Astrocyte of the hippocampus (primary cell): ENCODE data around the gene FKBP2.

Experiments used
- DNase-seq: peaks from one replicate; pipeline ENCODE4 v3.0.0; 2011; ENCODE audit warnings: low read depth, low spot score

The FKBP2 gene

DNA sequence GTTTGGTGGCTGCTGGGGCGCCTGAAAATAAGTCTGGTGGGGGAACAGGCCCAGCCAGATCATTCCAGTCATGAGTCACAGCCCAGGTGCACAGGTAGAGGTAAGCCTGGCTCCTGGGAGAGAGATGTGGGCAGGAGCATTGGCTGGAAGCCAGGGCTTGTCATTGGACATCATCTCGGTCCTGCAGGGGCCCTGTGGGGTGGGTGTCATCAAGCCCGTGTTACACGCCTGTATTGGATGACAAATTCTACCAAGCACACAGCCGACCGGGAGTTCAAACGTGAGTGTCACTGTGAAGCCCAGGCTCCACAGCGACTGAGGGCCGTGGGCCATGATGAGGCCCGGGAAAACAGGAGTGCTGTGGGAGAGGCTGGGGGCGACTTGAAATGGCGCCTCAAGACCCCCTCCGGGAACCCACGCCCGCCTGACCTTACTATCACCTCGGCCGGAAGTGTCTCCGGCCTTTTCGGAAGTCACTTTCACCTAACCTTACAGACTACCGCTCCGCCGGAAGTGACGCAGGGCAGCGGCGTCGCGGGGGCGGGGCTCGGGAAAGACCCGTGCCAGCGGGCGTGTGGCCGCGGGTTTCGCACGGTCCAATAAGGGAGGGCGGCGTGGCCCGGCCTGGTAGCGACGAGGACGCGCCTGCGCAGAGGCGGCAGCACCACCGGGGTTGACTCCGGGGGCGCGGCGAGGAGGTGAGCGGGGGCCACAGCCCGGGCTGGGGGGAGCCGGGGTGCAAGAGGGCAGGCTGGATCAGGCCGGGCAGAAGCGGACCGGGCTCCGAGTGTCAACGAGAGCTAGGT, at the start of gene FKBP2:
FKBP2 (plus strand) TSS at position 661 of the 806 bp plus-strand sequence. CDS start 1,293 bp downstream, outside the sequence.
- peak; percentile 99 for DNase-seq

DNA sequence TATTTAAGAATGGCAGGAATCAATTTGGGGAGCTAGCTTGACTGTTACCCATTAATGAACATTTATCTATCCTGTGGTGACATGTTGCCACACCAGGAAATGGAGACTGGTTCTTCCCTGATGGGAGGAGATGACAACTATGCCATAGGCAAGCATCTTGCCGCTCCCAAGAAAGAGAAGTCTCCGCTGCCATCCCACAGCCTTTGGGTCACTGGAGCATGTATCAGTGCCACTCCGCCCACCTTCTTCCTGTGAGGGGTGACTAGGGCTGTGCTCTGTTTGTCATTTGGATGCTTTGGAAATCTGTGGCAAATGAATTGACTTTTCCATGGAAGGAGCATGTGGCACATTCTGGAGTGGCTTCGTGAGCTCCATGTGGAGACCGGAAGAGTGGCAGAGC, 48.5 kb upstream of the FKBP2 start:
- no peak for DNase-seq

DNA sequence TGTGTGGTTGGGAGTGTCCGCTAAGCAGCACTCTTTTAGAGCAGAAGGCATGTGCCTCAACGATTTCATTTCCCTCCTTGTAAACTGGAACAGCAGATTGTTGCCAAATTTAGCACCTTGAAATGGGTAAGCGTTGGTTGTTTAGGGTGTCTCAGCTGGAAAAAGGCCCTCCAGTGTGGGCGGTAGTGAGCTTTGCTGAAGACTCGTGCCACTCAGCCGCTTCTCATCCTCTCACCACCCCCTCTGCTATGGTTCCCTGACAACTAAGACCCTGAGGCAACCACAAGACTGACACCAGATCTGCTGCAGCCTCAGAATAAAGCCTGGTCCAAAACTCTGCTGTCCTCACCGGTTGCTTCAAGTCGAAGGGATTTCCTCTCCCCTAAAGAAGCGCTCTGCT, 44.3 kb upstream of the FKBP2 start:
- no peak for DNase-seq

DNA sequence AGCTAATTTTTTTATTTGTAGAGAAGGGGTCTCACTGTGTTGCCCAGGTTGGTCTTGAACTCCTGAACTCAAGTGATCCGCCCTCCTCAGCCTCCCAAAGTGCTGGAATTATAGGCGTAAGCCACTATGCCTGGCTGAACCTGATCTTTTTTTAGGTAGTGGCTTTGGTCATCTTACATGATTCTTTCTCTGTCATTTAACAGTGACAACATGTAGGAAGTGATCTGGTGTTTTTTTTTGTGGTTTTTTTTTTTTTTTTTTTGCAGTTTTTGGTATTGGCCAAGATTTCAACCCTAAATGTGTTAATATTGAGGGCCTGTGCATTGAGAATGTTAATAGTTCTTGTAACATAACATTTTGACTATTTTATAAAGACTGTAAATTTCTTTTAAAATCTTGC, 42.4 kb upstream of the FKBP2 start:
- DNase-seq, result no peak

DNA sequence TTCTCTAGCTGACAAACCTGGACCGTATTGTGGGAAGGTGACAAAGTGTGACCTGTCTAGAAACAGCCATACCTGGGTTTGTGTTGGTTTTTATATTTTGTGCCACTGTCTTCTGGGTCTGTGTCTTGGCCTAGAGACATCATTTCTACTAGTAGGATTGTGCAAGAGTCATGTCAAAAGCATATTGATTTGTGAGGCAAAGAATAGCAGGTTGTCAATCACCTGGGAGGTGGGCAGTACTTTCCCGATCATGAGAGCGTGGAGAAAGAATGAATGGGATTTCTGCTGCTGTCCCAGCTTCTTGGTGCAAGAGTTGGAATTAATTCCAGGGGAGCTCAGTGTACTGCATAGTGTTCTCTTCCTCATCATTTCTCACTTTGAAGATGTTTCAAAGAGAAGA, 39.4 kb upstream of the FKBP2 start:
- DNase-seq, result no peak

DNA sequence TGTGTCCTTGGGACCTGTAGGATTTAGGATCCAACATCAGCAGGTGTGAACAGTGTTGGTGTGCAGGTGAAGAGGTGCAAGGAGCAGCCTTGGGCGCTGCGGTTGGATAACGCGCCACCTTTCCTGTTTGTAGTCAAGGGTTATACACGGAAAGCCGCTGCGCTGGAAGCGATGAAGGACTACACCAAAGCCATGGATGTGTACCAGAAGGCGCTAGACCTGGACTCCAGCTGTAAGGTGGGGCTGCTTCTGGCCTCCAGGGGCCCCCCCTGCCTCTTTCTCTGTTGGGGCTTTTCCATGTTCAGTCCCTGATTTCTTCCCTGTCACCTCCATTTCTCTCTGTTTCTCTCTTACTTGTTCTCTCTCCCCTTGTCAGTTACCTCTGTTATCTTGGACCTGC, 37.9 kb upstream of the FKBP2 start:
- DNase-seq, result no peak

DNA sequence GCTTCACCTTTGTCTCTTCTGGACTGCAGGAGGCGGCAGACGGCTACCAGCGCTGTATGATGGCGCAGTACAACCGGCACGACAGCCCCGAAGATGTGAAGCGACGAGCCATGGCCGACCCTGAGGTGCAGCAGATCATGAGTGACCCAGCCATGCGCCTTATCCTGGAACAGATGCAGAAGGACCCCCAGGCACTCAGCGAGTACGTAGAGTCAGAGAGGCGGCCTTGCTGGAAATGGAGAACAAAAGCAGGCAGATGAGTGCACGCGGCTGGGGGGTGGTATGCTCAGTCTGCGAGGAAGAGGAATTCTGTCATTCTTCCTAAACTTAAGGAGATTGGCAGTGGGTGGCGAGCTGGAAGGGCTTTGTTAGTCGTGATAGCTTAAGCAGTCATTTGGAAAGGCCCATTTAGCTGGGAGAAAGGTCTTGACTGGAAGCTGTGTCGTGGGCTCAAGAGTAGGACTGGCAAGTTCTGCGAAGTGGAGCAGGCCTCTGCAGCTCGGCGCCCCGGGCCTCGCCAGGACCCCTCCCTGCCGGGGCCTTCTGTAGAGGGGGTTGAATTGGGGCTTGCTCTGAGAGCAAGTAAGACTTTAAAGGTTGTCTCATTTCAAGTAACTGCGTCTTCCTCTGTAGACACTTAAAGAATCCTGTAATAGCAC, 37.3 kb upstream of the FKBP2 start:
- DNase-seq, result no peak

DNA sequence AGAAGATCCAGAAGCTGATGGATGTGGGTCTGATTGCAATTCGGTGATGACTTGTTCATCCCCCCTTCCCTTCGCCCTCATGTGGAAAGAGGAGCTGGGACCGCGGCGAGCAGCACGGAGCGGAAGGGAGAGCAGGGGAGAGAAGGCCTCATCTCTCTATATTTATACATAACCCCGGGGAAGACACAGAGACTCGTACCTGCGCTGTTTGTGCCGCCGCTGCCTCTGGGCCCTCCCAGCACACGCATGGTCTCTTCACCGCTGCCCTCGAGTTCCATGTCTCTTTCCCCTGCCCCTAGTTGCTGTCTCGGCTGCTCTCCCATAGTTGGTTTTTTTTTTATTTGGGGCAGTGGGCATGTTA, 36.8 kb upstream of the FKBP2 start:
- DNase-seq, result no peak

DNA sequence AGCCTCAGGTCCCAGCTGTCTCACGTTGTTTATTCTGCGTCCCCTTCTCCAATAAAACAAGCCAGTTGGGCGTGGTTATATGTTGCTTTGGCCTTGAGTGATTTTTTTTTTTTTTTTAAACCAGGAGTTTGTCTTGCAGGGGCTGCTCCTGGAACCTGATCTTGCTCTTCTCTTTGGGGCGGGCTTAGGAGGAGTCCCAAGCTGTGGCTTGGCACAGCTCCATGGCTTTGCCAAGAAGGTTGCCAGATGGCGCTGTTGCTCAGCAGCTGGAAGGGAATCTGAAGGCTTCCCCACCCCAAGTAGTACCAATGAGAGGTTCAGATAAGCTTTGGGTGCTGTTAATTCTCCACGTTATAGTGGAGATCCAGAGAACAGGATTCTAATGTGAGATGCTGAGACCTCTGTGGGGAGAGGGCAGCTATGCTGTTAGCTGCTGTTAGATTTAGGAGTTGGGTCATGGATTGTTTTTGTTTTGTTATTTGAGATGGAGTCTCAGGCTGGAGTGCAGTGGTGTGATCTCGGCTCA, 36.4 kb upstream of the FKBP2 start:
- peak; percentile 97 for DNase-seq

DNA sequence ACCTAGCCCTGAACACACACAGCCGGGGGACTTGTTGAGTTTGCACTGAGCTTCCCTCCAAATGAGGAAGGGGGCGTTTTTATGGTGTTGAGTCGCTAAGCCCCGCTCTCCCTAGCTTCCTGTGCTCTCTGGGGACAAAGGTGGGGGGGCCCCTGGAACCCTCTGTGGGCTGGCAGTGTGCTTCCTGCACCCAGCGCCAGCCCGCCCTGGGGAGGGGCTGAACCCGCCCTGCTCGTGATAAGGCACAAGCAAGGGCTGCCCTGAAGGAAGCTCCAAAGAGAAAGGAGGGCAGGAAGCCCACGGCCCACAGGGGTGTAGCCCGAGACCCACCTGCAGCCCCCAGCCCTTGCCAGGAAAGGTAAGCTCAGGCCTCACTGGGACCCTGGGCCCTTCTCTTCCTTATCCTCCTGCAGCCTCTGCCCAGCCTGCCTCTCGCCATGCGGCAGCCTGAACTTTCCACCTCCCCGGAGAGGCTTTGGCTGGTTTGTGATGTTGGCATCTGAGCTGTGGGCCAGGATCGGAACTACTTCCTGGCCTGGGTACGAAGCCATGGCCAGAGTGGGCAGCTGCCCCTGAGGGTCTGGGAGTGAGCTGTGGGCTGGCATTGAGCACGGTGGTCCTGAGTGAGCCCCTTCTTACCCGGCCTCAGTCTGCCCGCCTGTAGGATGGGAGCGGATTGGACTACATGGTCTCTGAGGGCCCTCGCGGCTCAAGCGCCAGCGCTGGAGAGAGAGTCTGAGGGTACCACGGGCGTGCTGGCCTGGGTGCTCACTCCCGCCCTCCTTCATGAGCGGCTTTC, 34.2 kb upstream of the FKBP2 start, which contains the start of gene FERMT3:
FERMT3 (plus strand) TSS at position 265 of the 799 bp plus-strand sequence. CDS start 644 bp downstream, outside the sequence.
- no peak for DNase-seq

DNA sequence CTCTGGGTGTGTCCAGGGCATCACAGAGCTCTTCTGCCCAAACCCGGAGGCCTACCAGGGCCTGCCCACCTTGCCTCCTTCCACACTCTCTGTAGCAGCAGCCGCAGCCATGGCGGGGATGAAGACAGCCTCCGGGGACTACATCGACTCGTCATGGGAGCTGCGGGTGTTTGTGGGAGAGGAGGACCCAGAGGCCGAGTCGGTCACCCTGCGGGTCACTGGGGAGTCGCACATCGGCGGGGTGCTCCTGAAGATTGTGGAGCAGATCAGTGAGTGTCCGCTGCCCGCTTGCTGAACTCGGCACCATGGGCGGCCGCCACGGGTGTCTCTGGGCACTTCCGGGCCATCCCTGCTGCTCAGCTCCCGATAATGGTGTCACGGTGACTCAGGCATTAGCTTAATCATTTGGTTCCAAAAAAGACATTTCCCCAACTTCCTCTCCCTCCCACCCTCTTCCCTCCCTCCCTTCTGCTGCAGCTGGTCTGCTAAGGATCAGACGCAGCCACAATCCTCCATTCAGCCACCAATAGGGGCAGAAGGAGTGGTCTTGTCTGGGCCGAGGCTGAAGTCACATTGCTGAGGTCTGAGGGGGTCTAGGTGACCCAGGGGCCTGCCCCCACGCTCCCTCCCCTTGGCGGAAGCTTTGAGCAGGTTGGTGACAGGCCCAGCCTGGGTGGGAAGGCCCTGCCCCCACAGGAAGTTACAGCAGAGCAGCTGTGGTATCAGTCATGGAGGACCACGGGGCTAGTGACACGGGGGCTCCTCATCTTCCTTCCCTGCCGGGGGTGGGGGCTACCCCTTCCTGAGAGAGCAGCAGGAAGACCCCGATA, 33.4 kb upstream of the FKBP2 start:
- DNase-seq, result peak; percentile 36

DNA sequence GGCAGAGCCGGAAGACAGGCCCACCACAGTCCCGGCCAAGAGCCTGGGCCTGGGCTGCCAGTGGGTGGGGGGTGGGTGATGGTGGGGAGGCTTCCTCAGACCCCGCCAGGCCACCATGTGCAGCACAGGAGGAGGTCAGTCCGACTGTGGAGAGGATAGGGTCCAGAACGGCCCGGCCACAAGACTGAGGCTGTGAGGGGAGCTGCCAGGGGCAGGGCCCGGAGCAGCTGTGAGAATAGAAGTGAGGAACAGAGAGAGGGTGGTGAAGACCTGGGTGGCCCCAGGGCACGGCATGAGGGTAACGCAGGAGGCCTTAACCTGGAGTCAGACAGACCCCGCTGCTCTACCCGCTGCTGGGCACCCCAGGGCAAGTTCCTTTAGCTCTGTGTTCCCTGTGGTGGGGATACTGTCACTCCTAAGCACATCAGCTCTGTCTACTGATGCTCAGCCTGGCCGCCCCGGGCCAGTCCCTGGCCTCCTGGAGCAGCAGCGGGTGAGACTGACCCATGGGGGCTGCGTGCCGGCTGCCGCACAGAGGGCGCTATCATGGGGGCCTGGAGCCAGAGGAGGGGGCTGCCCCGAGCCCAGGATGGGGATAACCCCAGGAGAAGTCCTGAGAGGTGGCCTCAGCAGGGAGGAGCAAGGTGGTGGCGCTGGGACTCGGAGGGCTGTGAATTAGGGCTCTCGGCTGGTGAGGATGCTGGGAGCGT, 32.7 kb upstream of the FKBP2 start:
- DNase-seq, result no peak

DNA sequence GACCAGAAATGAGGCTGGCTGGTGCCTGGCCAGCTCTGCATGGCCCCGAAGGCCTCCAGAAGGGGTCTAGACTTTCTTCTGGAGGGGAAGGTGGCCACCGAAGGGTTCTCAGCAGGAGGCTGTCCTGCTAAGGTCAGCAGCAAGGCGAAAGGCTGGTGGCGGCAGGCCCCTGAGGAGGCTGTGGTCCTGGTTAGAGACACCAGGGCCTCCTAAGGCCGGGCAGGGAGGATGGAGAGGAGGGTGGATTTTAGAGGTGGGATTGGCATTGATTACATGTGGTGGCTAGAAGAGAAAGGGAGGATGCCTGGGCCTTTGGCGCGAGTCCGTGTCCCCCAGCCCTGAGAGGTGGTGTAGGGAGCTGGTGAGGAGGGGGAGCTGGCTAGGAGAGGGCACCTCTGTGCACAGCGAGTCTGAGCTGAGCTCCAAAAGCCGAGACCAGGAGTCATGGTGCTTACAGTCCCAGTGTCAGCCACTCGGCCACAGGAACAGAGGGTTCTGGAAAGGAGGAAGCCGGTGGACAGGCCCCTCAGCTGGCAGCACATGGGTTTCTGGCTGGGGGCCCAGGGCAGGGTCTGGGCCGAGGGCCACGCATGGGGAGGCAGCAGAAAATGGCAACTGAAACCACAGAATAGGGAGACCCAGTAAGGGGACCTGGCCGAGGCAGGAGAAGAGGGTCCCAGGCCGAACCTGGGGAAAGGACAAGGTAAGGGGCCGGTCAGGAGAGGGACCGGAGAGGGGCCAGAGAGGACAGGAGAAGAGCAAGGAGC, 31.9 kb upstream of the FKBP2 start:
- DNase-seq, result no peak

DNA sequence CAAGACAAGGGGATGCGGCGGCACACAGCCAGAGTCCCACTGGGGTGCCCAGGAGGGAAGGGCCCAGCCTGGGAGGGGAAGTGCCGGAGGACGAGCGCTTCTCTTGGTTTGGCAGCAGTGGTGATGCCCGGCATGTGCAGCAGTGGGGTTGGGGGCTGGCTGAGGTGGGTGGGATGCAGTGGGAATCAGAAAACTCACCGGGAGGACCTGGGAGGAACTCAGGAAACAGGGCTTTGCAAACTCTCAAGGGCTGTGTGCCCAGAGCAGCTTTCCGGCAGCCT, 31.4 kb upstream of the FKBP2 start:
- DNase-seq, result no peak

DNA sequence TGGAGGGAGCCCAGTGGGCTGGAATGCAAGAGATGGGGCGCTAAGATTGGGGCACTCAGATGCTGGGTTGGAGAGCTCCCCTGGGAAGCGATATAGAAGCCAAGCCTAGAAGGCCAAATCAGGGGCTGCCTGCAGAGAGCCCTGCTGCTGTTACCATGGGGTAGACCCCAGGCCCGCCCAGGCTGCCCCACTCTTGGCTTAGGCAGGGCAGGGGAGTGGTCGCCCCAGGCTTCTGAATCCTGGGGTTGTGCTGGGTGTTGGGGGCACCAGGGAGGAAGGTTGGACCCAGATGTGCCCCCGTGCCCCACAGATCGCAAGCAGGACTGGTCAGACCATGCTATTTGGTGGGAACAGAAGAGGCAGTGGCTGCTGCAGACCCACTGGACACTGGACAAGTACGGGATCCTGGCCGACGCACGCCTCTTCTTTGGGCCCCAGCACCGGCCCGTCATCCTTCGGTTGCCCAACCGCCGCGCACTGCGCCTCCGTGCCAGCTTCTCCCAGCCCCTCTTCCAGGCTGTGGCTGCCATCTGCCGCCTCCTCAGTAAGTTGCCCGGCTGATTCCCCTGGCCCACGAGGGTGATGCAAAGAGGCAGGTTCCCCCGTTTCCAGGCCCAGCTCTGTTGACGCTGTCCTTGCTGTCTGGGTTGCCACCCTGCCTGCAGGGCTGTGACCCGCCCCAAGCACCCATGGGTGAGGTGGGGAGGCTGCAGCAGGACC, 30.4 kb upstream of the FKBP2 start:
- DNase-seq, result no peak

DNA sequence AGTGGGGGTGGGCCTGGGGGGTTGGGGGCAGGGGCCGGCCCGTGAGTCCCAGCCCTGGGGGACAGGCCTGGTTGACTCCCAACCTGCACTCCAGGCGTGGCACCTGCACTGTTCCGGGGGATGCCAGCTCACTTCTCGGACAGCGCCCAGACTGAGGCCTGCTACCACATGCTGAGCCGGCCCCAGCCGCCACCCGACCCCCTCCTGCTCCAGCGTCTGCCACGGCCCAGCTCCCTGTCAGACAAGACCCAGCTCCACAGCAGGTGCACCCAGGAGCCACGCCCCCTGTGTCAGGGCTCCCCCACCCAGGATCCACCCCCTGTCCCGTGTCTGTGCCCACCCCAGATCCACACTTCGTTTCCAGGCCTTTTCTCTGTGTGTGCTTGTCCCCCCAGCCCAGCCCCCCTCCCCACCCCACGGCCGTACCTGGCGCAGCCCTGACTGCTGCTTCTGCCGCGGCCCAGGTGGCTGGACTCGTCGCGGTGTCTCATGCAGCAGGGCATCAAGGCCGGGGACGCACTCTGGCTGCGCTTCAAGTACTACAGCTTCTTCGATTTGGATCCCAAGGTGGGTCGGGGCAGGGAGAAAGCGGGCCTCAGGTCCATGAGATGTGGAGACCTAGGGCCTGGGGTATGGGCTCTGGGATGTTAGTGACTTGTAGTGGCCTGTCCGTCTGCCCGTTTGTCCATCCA, 29.6 kb upstream of the FKBP2 start:
- DNase-seq, result no peak

DNA sequence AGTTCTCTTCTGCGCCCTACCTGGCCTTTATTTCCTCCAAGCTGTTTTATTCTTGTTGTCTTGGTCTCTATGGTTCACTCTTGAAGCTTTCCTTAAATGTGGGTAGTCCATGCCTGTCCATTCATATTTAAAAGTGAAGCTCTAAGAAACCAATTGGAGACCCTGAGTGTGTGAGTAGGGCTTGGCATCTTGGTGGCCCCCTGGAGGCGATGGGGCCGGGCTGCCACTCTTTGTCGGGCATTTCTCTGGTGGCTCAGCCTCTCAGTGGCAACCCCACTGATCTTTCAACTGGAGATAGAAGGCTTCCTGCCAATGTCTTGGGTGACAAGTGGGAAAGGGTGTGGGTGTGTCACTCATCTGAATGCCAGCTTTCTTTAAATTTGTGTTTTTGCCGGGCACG, 24.0 kb upstream of the FKBP2 start:
- no peak for DNase-seq

DNA sequence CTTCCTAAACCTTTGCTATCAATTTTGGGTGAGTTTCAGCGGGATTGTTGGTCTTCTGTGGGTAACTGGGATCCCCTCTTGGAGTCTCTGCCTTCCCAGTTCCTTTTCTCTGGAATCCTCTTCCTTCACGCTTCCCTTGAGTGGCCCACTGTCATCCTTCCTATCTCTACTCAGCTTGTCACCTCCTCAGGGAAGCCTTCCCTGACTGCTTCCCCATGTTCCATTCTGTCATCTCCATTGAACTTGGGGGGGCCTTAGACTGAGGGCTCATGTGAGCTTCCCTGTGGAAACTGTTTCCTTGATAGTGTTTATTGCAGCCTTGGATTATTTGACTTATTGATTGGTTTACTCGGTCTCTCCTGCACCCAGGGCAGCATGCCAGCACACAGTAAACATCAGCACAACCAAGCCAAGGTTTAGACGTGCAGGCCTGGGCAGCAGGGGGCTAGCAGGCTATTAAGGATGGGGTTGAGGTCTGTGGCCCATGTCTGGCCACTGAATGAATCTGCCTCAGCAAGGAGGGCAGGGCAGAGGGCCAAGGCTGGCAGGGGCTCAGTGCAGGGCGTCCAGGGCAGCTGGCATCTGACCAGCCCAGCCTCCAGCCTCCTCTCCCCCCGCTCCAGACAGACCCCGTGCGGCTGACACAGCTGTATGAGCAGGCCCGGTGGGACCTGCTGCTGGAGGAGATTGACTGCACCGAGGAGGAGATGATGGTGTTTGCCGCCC, 22.1 kb upstream of the FKBP2 start:
- no peak for DNase-seq
